ENCODE results near the gene DCBLD2.

DCBLD2 gene

GRCh38 chr3:98901392-98902350 lies at the start of gene DCBLD2:
Gene DCBLD2 (minus strand): TSS chr3:98901695. CDS start chr3:98901326, 369 bp downstream.
- H3K4me3 Mint-ChIP-seq, result peak within 1 kb of the TSS; percentile 92
- no peaks in the 10 kb centered on the region for H3K36me3 Mint-ChIP-seq
- H3K9me3 Mint-ChIP-seq (ENCODE audit: low read depth), result no peaks in the 10 kb centered on the region
- peak within 1 kb of the TSS; percentile 69 for H3K27ac Mint-ChIP-seq
- H3K4me1 Mint-ChIP-seq (ENCODE audit: low read depth), result peaks cover 18% of the 10 kb centered on the region
- peaks cover 7% of the 10 kb centered on the region for H3K27me3 Mint-ChIP-seq

GRCh38 chr3:98945666-98946065 lies 44.2 kb upstream of the DCBLD2 start:
- no peaks in the 10 kb centered on the region for H3K36me3 Mint-ChIP-seq
- no peaks in the 10 kb centered on the region for H3K4me1 Mint-ChIP-seq (ENCODE audit: low read depth)
- H3K9me3 Mint-ChIP-seq (ENCODE audit: low read depth), result peaks cover 8% of the 10 kb centered on the region
- no peak overlapping the region for H3K4me3 Mint-ChIP-seq
- peaks cover 9% of the 10 kb centered on the region for H3K27me3 Mint-ChIP-seq
- H3K27ac Mint-ChIP-seq, result no peak overlapping the region

- H3K36me3 Mint-ChIP-seq, result no peaks in the 10 kb centered on the region
Observed at GRCh38 chr3:98945101-98945524, 43.6 kb upstream of the DCBLD2 start.

GRCh38 chr3:98930413-98930812 lies 28.9 kb upstream of the DCBLD2 start:
- Mint-ChIP-seq H3K4me3 (no peak overlapping the region), H3K36me3 (no peaks in the 10 kb centered on the region), H3K27ac (no peak overlapping the region), H3K9me3 (ENCODE audit: low read depth) (peaks cover 7% of the 10 kb centered on the region), H3K27me3 (peaks cover 12% of the 10 kb centered on the region), H3K4me1 (ENCODE audit: low read depth) (no peaks in the 10 kb centered on the region)

More at GRCh38 chr3:98945101-98945524, 43.6 kb upstream of the DCBLD2 start:
- peaks cover 7% of the 10 kb centered on the region for H3K9me3 Mint-ChIP-seq (ENCODE audit: low read depth)
- peaks cover 8% of the 10 kb centered on the region for H3K27me3 Mint-ChIP-seq
- H3K4me3 Mint-ChIP-seq, result no peak overlapping the region
- H3K4me1 Mint-ChIP-seq (ENCODE audit: low read depth), result no peaks in the 10 kb centered on the region
- no peak overlapping the region for H3K27ac Mint-ChIP-seq

GRCh38 chr3:98921957-98922356 lies 20.5 kb upstream of the DCBLD2 start:
- Mint-ChIP-seq H3K4me3 (no peak overlapping the region), H3K4me1 (ENCODE audit: low read depth) (no peaks in the 10 kb centered on the region), H3K36me3 (no peaks in the 10 kb centered on the region), H3K9me3 (ENCODE audit: low read depth) (no peaks in the 10 kb centered on the region), H3K27ac (no peak overlapping the region), H3K27me3 (peaks cover 12% of the 10 kb centered on the region)

GRCh38 chr3:98920166-98920565 lies 18.7 kb upstream of the DCBLD2 start:
- Mint-ChIP-seq H3K9me3 (ENCODE audit: low read depth) (no peaks in the 10 kb centered on the region), H3K27me3 (peaks cover 17% of the 10 kb centered on the region), H3K36me3 (no peaks in the 10 kb centered on the region), H3K4me3 (no peak overlapping the region), H3K4me1 (ENCODE audit: low read depth) (no peaks in the 10 kb centered on the region), H3K27ac (no peak overlapping the region)

- Mint-ChIP-seq H3K27me3 (peaks cover 17% of the 10 kb centered on the region), H3K4me3 (no peak overlapping the region), H3K27ac (no peak overlapping the region), H3K4me1 (ENCODE audit: low read depth) (no peaks in the 10 kb centered on the region), H3K9me3 (ENCODE audit: low read depth) (no peaks in the 10 kb centered on the region), H3K36me3 (no peaks in the 10 kb centered on the region)
Observed at GRCh38 chr3:98918586-98918985, 17.1 kb upstream of the DCBLD2 start.

- no peak overlapping the region for H3K4me3 Mint-ChIP-seq
- no peaks in the 10 kb centered on the region for H3K4me1 Mint-ChIP-seq (ENCODE audit: low read depth)
- no peak overlapping the region for H3K27ac Mint-ChIP-seq
- H3K27me3 Mint-ChIP-seq, result peaks cover 18% of the 10 kb centered on the region
- no peaks in the 10 kb centered on the region for H3K36me3 Mint-ChIP-seq
- no peaks in the 10 kb centered on the region for H3K9me3 Mint-ChIP-seq (ENCODE audit: low read depth)
Observed at GRCh38 chr3:98917608-98918007, 16.1 kb upstream of the DCBLD2 start.

- H3K27me3 Mint-ChIP-seq, result peaks cover 25% of the 10 kb centered on the region
- H3K36me3 Mint-ChIP-seq, result no peaks in the 10 kb centered on the region
- H3K4me1 Mint-ChIP-seq (ENCODE audit: low read depth), result no peaks in the 10 kb centered on the region
- H3K27ac Mint-ChIP-seq, result no peak overlapping the region
- H3K9me3 Mint-ChIP-seq (ENCODE audit: low read depth), result no peaks in the 10 kb centered on the region
- H3K4me3 Mint-ChIP-seq, result no peak overlapping the region
Observed at GRCh38 chr3:98914210-98915080, 12.9 kb upstream of the DCBLD2 start.

GRCh38 chr3:98912448-98912847 lies 11.0 kb upstream of the DCBLD2 start:
- Mint-ChIP-seq H3K36me3 (no peaks in the 10 kb centered on the region), H3K27me3 (peaks cover 23% of the 10 kb centered on the region), H3K27ac (no peak overlapping the region), H3K4me3 (no peak overlapping the region), H3K4me1 (ENCODE audit: low read depth) (no peaks in the 10 kb centered on the region), H3K9me3 (ENCODE audit: low read depth) (no peaks in the 10 kb centered on the region)

- no peak overlapping the region for H3K27ac Mint-ChIP-seq
- no peaks in the 10 kb centered on the region for H3K36me3 Mint-ChIP-seq
- H3K4me1 Mint-ChIP-seq (ENCODE audit: low read depth), result peaks cover 9% of the 10 kb centered on the region
- H3K9me3 Mint-ChIP-seq (ENCODE audit: low read depth), result no peaks in the 10 kb centered on the region
- peaks cover 22% of the 10 kb centered on the region for H3K27me3 Mint-ChIP-seq
- H3K4me3 Mint-ChIP-seq, result no peak overlapping the region
Observed at GRCh38 chr3:98906230-98906629, 4.7 kb upstream of the DCBLD2 start.

GRCh38 chr3:98903705-98904481 lies 2.4 kb upstream of the DCBLD2 start:
- Mint-ChIP-seq H3K4me1 (ENCODE audit: low read depth) (peaks cover 18% of the 10 kb centered on the region), H3K27me3 (peaks cover 10% of the 10 kb centered on the region), H3K9me3 (ENCODE audit: low read depth) (no peaks in the 10 kb centered on the region), H3K36me3 (no peaks in the 10 kb centered on the region), H3K27ac (no peak overlapping the region), H3K4me3 (peak overlapping the region; percentile 1)

GRCh38 chr3:98903099-98903498 lies 1.6 kb upstream of the DCBLD2 start:
- Mint-ChIP-seq H3K27ac (no peak overlapping the region), H3K27me3 (peaks cover 10% of the 10 kb centered on the region), H3K4me1 (ENCODE audit: low read depth) (peaks cover 18% of the 10 kb centered on the region), H3K4me3 (peak overlapping the region; percentile 9), H3K9me3 (ENCODE audit: low read depth) (no peaks in the 10 kb centered on the region), H3K36me3 (no peaks in the 10 kb centered on the region)

- H3K27ac Mint-ChIP-seq, result peak overlapping the region; percentile 69
- H3K4me3 Mint-ChIP-seq, result peak overlapping the region; percentile 92
- H3K4me1 Mint-ChIP-seq (ENCODE audit: low read depth), result peaks cover 18% of the 10 kb centered on the region
- no peaks in the 10 kb centered on the region for H3K36me3 Mint-ChIP-seq
- peaks cover 10% of the 10 kb centered on the region for H3K27me3 Mint-ChIP-seq
- H3K9me3 Mint-ChIP-seq (ENCODE audit: low read depth), result no peaks in the 10 kb centered on the region
Observed at GRCh38 chr3:98902351-98902740, 851 bp upstream of the DCBLD2 start.
